ENCODE data around the gene MT1B. TPM values are rescaled to one million over a fixed set of nuclear protein-coding genes. Genes with fewer than 3 reads are reported as not detected.
"Not testable (repeated sequence)": the region's sequence is repeated elsewhere in the genome, so short reads cannot be mapped to it uniquely, and the experiment has no call there.

Gene MT1B
- total RNA-seq, 2 donors from 2014 or later: not detected

- Histone ChIP-seq H3K4me1 (ENCODE audit: control insufficient read depth in 1 of 2, low read depth in 2 of 2) (peaks cover 10 to 18% of the 10 kb centered on the region in 2 donors), H3K4me3 (peak overlapping the region; percentile 21), H3K27ac (no peak overlapping the region), H3K9me3 (no peaks in the 10 kb centered on the region), H3K27me3 (replicated peaks; ENCODE audit: insufficient read depth) (no peaks in the 10 kb centered on the region), H3K36me3 (no peaks in the 10 kb centered on the region)
- ATAC-seq (ENCODE audit: insufficient number of reproducible peaks, low FRiP score, low read depth): no peak
- no peak for TF ChIP-seq CTCF (IDR thresholded peaks at IDR 0.05)
- DNase-seq (ENCODE audit: low spot score): no peak
Observed at GRCh38 chr16:56662357-56663354, 11.0 kb downstream of the MT1B start.

GRCh38 chr16:56664506-56664905 is 12.8 kb downstream of the MT1B start:
- no peak for DNase-seq (ENCODE audit: low spot score)

GRCh38 chr16:56665286-56666261 is 13.9 kb downstream of the MT1B start:
- not testable (repeated sequence) for ATAC-seq (ENCODE audit: insufficient number of reproducible peaks, low FRiP score, low read depth); H3K36me3 ChIP-seq; H3K4me3 ChIP-seq; H3K27ac ChIP-seq; DNase-seq (ENCODE audit: low spot score); H3K9me3 ChIP-seq
- Histone ChIP-seq H3K4me1 (ENCODE audit: control insufficient read depth in 1 of 2, low read depth in 2 of 2) (peaks cover 6 to 22% of the 10 kb centered on the region in 2 donors), H3K27me3 (replicated peaks; ENCODE audit: insufficient read depth) (peaks cover 13% of the 10 kb centered on the region)

More at GRCh38 chr16:56664506-56664905, 12.8 kb downstream of the MT1B start:
- H3K4me1 ChIP-seq (ENCODE audit: control insufficient read depth in 1 of 2, low read depth in 2 of 2): peaks cover 6 to 18% of the 10 kb centered on the region in 2 donors
- H3K4me3 ChIP-seq: no peak overlapping the region
- ATAC-seq (ENCODE audit: insufficient number of reproducible peaks, low FRiP score, low read depth): no peak
- no peak for TF ChIP-seq CTCF (IDR thresholded peaks at IDR 0.05)
- no peaks in the 10 kb centered on the region for H3K9me3 ChIP-seq
- H3K27me3 ChIP-seq (replicated peaks; ENCODE audit: insufficient read depth): peaks cover 8% of the 10 kb centered on the region
- no peak overlapping the region for H3K27ac ChIP-seq
- no peaks in the 10 kb centered on the region for H3K36me3 ChIP-seq

GRCh38 chr16:56667581-56668571 is 16.2 kb downstream of the MT1B start, which contains the start of gene MT1G:
Gene MT1G, minus strand, starts transcription at chr16:56668065. Its CDS starts 72 bp downstream, at chr16:56667993.
- no peak for DNase-seq (ENCODE audit: low spot score)
- no peak within 1 kb of the TSS for H3K27ac ChIP-seq
- peaks cover 13% of the 10 kb centered on the region for H3K27me3 ChIP-seq (replicated peaks; ENCODE audit: insufficient read depth)
- no peaks in the 10 kb centered on the region for H3K36me3 ChIP-seq
- no peak for TF ChIP-seq CTCF (IDR thresholded peaks at IDR 0.05)
- peak within 1 kb of the TSS; percentile 48 for H3K4me3 ChIP-seq
- peaks cover 6 to 22% of the 10 kb centered on the region in 2 donors for H3K4me1 ChIP-seq (ENCODE audit: control insufficient read depth in 1 of 2, low read depth in 2 of 2)
- no peaks in the 10 kb centered on the region for H3K9me3 ChIP-seq
- ATAC-seq (ENCODE audit: insufficient number of reproducible peaks, low FRiP score, low read depth): no peak

All from thoracic aorta (tissue), 2 donors.